HL-60/S4 treated with phorbol 12-myristate 13-acetate at 8.2 ng/mL for 4 days and 3 days (cell line): ENCODE data around the gene VPREB1.
"Not testable (repeated sequence)": the region's sequence is repeated elsewhere in the genome, so short reads cannot be mapped to it uniquely, and the experiment has no call there.

Experiments
- in situ Hi-C: fragments of 300-500 bp; cut with MboI; formaldehyde crosslinking; loops from 2 replicates; pipeline ENCODE4 v1.15.0; 2022; ENCODE audit warnings: low sequenced_read_pairs

The VPREB1 gene

DNA sequence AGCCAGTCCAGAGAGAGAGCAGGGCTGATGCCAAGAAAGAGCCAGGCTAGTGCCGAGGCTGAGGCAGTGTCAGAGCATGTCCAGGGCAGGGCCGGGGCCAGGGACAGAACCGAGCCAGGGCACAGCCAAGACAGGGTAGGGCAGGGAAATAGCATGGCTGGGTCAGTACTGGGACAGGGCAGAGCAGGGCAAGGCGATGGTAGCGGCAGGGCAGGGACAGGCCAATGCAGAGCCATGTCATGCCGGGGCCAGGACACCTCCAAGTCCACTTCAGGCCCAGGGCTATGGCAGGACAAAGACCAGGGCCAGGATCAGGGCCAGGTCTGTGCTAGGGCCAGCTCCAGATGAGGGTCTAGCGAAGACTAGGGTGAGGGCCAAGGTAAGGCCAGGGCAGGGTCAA, 48.9 kb downstream of the VPREB1 start:
- in situ Hi-C loops, result not testable (repeated sequence)

DNA sequence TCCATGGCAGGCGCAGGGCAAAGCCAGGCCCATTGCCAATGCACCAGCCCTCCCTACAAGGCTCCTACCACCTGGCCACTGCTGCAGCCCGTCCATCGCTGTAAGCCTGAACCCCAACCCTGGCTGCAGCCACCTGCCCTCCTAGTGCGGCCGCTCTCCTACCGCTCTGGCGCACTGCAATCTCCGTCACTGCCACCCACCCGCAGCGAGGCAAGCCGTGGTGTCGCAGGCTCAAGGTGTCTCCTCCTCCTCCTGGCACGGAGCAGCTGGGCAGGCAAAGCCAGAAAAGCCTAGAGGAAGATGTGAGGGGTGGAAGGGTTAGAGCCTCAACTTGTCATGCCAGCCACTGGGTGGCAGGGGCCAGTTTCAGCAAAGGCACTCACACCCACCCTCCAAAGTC, 50.1 kb downstream of the VPREB1 start:
- in situ Hi-C loops, result not testable (repeated sequence)
